Skeletal muscle tissue (tissue), 4 donors: ENCODE data around the gene MAP3K12. TPM values are rescaled to one million over a fixed set of nuclear protein-coding genes. Genes with fewer than 3 reads are reported as not detected.

ENCODE experiments used
- H3K27ac ChIP-seq: one replicate; pipeline ENCODE4 v1.7.0; 2013; ENCODE audit warnings: mild to moderate bottlenecking, low read depth, low read length, inconsistent platforms
- H3K27me3 ChIP-seq, 3 donors: one replicate each; pipeline ENCODE4 v1.7.0; 2013; ENCODE audit warnings: low read length in 3 of 3; ENCODE audit not compliant: control insufficient read depth in 3 of 3, insufficient read depth in 3 of 3
- H3K36me3 ChIP-seq, 3 donors: one replicate each; pipeline ENCODE4 v1.7.0; 2013; ENCODE audit warnings: low read length in 3 of 3; ENCODE audit not compliant: control insufficient read depth in 3 of 3, insufficient read depth in 3 of 3
- H3K4me1 ChIP-seq, 3 donors: one replicate each; pipeline ENCODE4 v1.7.0; 2013; ENCODE audit warnings: low read length in 3 of 3, mild to moderate bottlenecking in 3 of 3; ENCODE audit not compliant: control insufficient read depth in 3 of 3, insufficient read depth in 3 of 3
- H3K4me3 ChIP-seq, 3 donors: one replicate each; pipeline ENCODE4 v1.7.0; 2013; ENCODE audit warnings: low read length in 3 of 3
- H3K9ac ChIP-seq, 3 donors: one replicate each; pipeline ENCODE4 v1.7.0; 2013; ENCODE audit warnings: low read length in 3 of 3, mild to moderate bottlenecking in 3 of 3, moderate library complexity in 2 of 3, low read depth in 1 of 3
- H3K9me3 ChIP-seq, 3 donors: one replicate each; pipeline ENCODE4 v1.7.0; 2013; ENCODE audit warnings: low read length in 3 of 3; ENCODE audit not compliant: control insufficient read depth in 3 of 3
- total RNA-seq: library from RNA; depleted of rRNA; stranded (reverse); fragments of >200 nt; gene quantifications from one replicate; pipeline ENCODE4 v1.2.3, GENCODE V29; 2014
- donor health status: Osteomylitis.

MAP3K12 gene
- total RNA-seq, 1 donor from 2014 or later = 4.7 TPM

GRCh38 chr12:53532021-53532420 is 32.8 kb upstream of the MAP3K12 start:
- no peaks in the 10 kb centered on the region for H3K9me3 ChIP-seq
- H3K4me3 ChIP-seq = no peak overlapping the region
- no peaks in the 10 kb centered on the region for H3K4me1 ChIP-seq
- H3K27me3 ChIP-seq = no peaks in the 10 kb centered on the region
- H3K27ac ChIP-seq = no peak overlapping the region
- no peak overlapping the region for H3K9ac ChIP-seq
- peaks cover 41 to 53% (median 52%) of the 10 kb centered on the region in 3 donors for H3K36me3 ChIP-seq

GRCh38 chr12:53530920-53531319 is 31.7 kb upstream of the MAP3K12 start:
- Histone ChIP-seq H3K27ac (no peak overlapping the region), H3K9me3 (no peaks in the 10 kb centered on the region), H3K27me3 (no peaks in the 10 kb centered on the region), H3K4me1 (no peaks in the 10 kb centered on the region), H3K9ac (no peak overlapping the region), H3K4me3 (no peak overlapping the region), H3K36me3 (peaks cover 34 to 51% (median 47%) of the 10 kb centered on the region in 3 donors)

GRCh38 chr12:53530061-53530460 is 30.8 kb upstream of the MAP3K12 start:
- Histone ChIP-seq H3K27me3 (no peaks in the 10 kb centered on the region), H3K9ac (no peak overlapping the region), H3K4me1 (no peaks in the 10 kb centered on the region), H3K9me3 (no peaks in the 10 kb centered on the region), H3K4me3 (no peak overlapping the region), H3K27ac (no peak overlapping the region), H3K36me3 (peaks cover 34 to 47% (median 41%) of the 10 kb centered on the region in 3 donors)

GRCh38 chr12:53524476-53524875 is 25.2 kb upstream of the MAP3K12 start:
- Histone ChIP-seq H3K4me1 (no peaks in the 10 kb centered on the region), H3K9ac (no peak overlapping the region), H3K27me3 (no peaks in the 10 kb centered on the region), H3K36me3 (peaks cover 33 to 48% (median 43%) of the 10 kb centered on the region in 3 donors), H3K27ac (no peak overlapping the region), H3K4me3 (no peak overlapping the region), H3K9me3 (no peaks in the 10 kb centered on the region)

- H3K27me3 ChIP-seq = no peaks in the 10 kb centered on the region
- no peak overlapping the region for H3K9ac ChIP-seq
- H3K4me1 ChIP-seq = no peaks in the 10 kb centered on the region
- H3K9me3 ChIP-seq = no peaks in the 10 kb centered on the region
- no peak overlapping the region for H3K27ac ChIP-seq
- no peak overlapping the region for H3K4me3 ChIP-seq
- peaks cover 40 to 54% (median 53%) of the 10 kb centered on the region in 3 donors for H3K36me3 ChIP-seq
Measured at GRCh38 chr12:53523131-53523530, 23.9 kb upstream of the MAP3K12 start.

- Histone ChIP-seq H3K9me3 (no peaks in the 10 kb centered on the region), H3K4me3 (no peak overlapping the region), H3K9ac (no peak overlapping the region), H3K27ac (no peak overlapping the region), H3K4me1 (no peaks in the 10 kb centered on the region), H3K27me3 (no peaks in the 10 kb centered on the region), H3K36me3 (peaks cover 58 to 79% (median 74%) of the 10 kb centered on the region in 3 donors)
Measured at GRCh38 chr12:53518381-53518780, 19.1 kb upstream of the MAP3K12 start.

GRCh38 chr12:53516758-53517455 is 17.6 kb upstream of the MAP3K12 start:
- Histone ChIP-seq H3K9me3 (no peaks in the 10 kb centered on the region), H3K9ac (no peak overlapping the region), H3K4me1 (no peaks in the 10 kb centered on the region), H3K27me3 (no peaks in the 10 kb centered on the region), H3K4me3 (no peak overlapping the region), H3K27ac (no peak overlapping the region), H3K36me3 (peaks cover 59 to 79% (median 73%) of the 10 kb centered on the region in 3 donors)

GRCh38 chr12:53515291-53515680 is 16.0 kb upstream of the MAP3K12 start:
- Histone ChIP-seq H3K27me3 (no peaks in the 10 kb centered on the region), H3K9ac (no peak overlapping the region), H3K4me1 (no peaks in the 10 kb centered on the region), H3K27ac (no peak overlapping the region), H3K36me3 (peaks cover 57 to 77% (median 75%) of the 10 kb centered on the region in 3 donors), H3K4me3 (no peak overlapping the region), H3K9me3 (no peaks in the 10 kb centered on the region)

- Histone ChIP-seq H3K9me3 (no peaks in the 10 kb centered on the region), H3K9ac (no peak overlapping the region), H3K4me3 (no peak overlapping the region), H3K27me3 (no peaks in the 10 kb centered on the region), H3K27ac (no peak overlapping the region), H3K4me1 (no peaks in the 10 kb centered on the region), H3K36me3 (peaks cover 52 to 78% (median 71%) of the 10 kb centered on the region in 3 donors)
Measured at GRCh38 chr12:53514628-53515290, 15.5 kb upstream of the MAP3K12 start.

GRCh38 chr12:53513712-53514410 is 14.6 kb upstream of the MAP3K12 start:
- H3K4me1 ChIP-seq = peaks cover under 1 to 1% (median under 1%) of the 10 kb centered on the region in 3 donors
- no peaks in the 10 kb centered on the region for H3K27me3 ChIP-seq
- H3K9ac ChIP-seq = no peak overlapping the region
- no peak overlapping the region for H3K27ac ChIP-seq
- no peak overlapping the region for H3K4me3 ChIP-seq
- no peaks in the 10 kb centered on the region for H3K9me3 ChIP-seq
- peaks cover 47 to 73% (median 65%) of the 10 kb centered on the region in 3 donors for H3K36me3 ChIP-seq
